ENCODE measurements around the gene ARHGAP24. TPM values are rescaled to one million over a fixed set of nuclear protein-coding genes. Genes with fewer than 3 reads are reported as not detected.
"Not testable (repeated sequence)": the region's sequence is repeated elsewhere in the genome, so short reads cannot be mapped to it uniquely, and the experiment has no call there.

The ARHGAP24 gene
- total RNA-seq, 1 experiment from 2014 or later, result 2.8 TPM

DNA sequence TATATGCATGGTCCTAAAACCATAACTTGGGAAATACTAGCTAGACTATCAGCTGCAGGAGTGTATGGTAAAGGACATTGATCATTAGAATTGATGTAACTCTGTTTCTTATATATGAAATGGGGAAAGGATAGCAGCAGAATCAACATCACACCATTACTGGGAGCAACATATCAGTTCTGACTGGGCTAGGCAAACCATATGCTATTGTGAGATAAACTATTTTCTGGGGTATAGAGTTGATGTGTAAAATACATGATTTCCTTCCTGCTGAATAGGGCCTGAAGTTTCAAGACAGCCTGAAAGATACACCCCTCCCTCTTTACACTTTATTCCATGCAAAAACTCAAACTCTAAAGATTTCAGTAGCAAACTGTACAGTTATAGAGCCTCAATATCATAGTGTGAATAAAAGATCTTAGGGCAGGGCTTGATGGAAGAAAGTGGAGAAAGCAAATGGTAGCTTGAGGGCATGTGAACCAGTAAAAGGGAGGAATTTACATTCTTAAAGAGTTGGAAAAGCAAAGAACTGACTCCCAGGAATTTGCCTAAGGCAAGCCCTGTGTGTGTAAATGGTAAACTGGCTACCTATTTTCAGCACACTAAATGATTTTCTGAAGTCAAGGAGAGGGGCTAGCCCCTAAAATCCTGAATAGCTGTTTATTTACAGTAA is 480.8 kb downstream of the ARHGAP24 start:
- no peak for DNase-seq (ENCODE audit: low read depth)

DNA sequence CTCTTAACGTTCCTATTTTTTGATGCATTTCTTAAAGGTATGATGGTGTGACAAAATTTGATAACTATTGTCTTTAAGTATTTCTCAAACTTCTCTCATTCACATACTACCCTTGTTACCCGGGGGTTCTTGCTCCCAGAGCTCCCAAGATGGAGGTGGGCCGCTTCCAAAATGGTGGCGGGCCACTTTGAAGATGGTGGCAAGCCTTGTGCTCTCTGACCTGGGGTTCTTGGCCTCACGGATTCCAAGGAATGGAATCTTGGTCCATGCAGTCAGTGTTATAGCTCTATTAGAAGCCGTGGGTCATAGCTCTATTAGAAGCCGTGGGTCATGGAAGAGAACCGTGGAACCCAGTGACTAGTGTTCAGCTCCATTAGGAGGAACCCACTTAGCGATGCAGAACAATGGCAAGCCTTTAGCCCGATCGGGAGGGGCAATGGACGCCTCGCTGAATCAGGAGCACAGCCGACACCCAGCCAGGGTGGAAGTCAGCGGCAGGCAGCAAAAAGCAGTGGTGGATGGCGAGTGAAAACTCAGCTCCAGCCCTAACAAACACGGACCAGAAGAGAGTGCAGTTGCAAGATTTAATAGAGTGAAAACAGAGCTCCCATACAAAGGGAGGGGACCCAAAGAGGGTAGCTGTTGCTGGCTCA is 481.5 kb downstream of the ARHGAP24 start:
- DNase-seq (ENCODE audit: low read depth), result no peak

DNA sequence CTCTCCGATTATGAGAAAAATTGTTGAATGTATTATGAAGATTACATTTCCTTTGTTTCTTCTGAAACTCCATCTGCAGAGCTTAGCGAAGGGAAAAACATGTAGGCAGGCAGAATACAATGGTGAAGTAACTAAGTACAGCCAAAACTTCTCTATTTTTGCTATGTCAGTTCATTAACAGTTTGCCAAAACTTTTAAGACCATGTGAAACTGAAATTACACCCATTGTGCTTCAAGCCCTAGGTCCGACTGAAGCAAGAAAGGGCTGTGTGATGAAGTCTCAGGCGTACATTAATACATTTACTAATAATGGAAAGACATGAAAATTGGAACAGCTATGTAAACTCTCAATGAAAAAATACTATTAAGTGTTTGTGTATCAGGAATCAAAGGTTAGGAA is 486.9 kb downstream of the ARHGAP24 start:
- no peak for DNase-seq (ENCODE audit: low read depth)

DNA sequence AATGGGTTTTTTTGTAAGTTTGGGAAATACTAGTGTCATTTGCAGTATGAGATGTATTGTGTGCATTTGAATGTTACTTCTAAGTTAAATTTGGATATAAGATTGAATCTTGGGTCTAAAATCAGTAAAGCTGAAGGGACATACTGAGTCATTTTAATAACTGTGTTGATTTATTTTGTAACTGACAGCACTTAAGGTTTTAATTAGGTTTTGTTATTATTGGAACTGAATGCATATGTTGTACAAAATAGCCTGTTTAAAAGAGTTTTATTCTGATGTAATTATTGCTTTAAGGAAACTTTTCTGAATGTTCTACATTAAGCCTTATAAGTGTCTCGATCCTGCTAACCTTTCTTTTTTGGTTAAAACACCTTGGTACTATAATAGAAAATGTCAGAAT is 488.3 kb downstream of the ARHGAP24 start:
- no peak for DNase-seq (ENCODE audit: low read depth)

DNA sequence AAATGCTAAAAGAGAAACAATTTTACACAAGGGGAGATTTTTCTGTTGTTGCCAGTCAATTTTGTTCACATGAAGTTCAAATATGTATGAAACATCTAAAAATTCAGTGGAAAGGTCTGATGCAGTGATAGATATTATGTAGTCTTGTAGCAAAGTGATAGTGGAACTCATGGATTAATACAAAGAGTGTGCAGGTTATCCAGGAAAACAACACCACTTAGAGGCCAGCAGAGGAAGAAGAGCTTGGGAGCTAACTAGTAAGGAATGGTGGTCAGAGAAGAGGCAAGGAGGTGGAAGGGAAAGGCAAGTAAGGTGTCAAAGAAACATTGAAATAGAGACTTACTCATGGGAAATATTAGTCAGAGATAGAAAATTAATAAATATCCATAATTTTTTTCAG is 489.3 kb downstream of the ARHGAP24 start:
- DNase-seq (ENCODE audit: low read depth), result no peak

DNA sequence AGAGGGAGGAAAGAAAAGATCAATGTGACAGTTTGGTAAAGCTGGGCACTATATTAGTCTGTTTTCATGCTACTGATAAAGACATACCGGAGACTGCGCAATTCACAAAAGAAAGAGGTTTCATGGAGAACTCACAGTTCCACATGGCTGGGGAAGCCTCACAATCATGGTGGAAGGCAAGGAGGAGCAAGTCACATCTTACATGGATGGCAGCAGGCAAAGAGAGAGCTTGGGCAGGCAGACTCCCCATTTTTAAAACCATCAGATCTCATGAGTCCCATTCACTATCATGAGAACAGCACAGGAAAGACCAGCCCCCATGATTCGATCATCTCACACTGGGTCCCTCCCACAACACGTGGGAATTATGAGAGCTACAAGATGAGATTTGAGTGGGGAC is 490.1 kb downstream of the ARHGAP24 start:
- DNase-seq (ENCODE audit: low read depth), result not testable (repeated sequence)

DNA sequence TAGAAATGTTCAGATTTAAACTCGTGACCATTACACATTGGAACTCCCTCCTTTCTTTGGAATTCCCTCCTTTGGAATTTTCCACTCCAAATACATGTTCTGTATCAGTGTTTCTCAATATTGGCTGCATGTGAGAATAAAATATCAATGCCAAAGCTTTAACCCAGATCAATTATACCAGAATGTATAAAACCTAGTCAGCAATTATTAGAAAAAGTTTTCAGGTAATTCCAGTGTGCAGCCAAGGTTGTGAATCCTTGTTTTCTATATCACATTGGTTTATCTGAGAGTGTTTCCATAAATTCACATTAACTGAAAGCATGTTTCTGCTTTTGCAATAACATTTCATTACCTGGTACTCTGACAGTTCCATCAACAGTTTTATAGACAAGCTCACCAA is 490.6 kb downstream of the ARHGAP24 start:
- DNase-seq (ENCODE audit: low read depth), result no peak

DNA sequence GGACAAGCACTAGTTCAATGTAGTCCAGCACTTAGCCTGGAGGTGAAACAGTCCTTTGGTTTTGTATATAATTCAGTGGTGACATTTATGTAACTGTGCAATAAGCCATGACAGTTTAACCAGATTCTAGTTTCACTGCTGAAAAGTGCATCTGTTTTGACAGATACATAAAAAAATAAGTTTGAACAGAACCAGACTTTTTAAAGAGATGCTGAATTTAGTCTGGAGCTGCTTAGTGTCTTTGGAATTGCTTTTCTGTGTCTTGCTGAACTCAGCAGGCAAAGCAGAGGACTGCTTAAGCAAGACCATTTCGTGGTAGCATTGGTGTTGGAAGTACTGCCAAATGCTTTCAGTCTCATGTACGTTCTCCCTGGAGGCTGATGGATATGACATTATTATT is 491.4 kb downstream of the ARHGAP24 start:
- DNase-seq (ENCODE audit: low read depth), result no peak

DNA sequence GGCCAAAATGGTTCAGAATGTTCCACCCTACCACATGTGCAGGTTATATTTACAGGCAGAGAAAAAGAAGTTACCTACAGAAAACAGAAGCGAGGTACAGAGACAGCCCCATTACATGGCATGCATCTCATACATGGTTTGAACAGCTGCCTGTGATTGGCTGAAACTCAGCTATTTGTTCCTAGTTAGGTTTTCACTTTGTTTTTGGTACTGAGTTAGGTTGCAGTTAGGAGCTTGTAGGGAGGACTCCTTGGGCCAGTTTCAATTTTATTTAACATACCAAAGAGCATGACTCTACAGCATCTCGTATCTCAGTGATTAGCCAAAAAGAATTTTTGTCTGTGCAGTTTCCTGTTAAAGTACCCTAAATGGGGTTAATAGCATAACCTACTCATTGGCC is 492.9 kb downstream of the ARHGAP24 start:
- DNase-seq (ENCODE audit: low read depth), result no peak

DNA sequence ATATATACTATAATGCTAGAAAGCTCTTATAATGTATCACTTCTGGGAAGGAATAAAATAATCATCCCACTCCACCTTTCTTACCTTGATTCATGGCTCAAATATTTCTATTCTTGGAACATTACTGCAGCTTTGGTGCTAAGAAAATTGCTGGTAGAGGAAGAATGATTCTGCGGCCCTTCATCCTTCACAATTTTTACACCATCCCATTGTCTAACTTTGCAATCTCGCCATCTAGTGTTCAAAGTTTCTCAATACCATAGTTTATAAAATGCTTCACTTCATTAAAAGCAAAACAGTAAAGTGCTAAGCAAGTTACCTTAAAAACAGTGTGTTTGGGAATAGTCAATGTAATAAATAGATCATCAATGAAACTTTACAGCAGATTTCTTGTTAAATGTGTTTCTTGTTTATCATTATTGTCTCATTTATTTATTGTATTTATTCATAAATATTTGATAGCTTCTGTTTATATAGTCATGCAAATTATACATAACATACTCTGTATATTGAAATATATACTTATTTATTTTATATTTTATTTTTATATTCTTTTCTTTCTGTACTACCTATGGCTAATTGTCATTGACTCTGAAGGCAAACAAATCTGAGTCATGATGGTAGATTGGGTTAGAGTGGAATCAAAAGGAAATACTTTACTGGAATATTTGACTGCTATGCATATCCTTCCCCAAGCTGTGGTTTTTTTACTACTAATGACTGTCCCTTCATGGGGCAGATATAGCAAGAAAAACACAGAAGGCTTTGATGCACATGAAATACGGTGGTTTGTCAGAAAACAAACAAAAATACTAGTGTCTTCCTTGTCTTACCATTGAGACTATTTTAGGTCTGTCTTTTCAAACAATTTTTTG is 494.2 kb downstream of the ARHGAP24 start:
- peak; percentile 13 for DNase-seq (ENCODE audit: low read depth)

DNA sequence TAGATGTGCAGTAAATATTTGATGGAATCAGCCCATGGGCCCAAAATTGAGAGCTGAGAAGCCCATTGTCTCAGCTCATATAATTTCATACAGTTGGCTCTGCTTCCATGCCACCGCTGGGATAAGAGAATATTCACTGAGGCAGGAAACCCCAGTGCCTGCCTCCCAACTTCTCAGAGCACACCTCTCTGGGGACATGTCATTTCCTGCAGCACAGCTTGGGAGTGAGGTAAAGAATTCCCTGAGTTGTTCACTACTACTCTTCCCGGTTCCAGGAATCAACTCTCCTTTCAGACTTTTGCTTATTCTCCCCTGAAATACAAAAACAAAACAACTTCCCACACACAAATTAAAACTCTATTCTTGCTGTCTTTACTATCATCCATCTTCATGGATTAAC is 495.6 kb downstream of the ARHGAP24 start:
- no peak for DNase-seq (ENCODE audit: low read depth)

DNA sequence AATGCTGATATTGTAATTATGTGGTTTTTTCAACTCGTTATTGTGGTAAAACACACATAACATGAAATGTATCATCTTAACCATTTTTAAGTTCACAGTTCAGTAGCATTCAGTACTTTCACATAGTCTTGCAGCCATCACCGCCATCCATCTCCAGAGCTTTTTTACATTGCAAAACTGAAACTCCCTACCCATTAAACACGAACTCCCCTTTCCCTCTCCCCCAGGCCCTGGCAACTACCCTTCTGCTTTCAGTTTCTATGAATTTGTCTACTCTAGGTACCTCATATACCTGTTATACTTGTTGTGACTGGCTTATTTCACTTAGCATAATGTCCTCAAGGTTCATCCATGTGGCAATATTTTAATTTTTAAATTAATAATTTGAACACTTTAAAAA is 504.3 kb downstream of the ARHGAP24 start:
- DNase-seq (ENCODE audit: low read depth), result no peak

DNA sequence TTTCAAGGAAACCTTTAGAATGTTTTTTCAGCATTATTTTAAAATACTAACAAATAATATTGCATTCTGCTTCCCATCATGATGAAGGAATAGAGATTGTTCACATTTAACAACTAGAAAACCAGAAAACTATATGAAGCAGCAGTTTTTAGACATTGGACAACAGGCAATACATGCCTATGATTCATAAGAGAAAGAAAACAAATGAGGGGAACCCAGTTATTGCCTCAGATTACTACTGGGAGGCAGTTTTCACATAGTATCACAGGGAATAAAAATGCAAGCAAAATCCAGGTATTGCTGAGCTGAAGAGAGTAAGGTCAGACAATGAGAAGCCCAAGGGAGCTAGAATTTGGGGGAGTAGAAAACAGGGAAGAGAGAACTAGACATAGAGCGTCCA is 511.3 kb downstream of the ARHGAP24 start:
- DNase-seq (ENCODE audit: low read depth), result no peak

DNA sequence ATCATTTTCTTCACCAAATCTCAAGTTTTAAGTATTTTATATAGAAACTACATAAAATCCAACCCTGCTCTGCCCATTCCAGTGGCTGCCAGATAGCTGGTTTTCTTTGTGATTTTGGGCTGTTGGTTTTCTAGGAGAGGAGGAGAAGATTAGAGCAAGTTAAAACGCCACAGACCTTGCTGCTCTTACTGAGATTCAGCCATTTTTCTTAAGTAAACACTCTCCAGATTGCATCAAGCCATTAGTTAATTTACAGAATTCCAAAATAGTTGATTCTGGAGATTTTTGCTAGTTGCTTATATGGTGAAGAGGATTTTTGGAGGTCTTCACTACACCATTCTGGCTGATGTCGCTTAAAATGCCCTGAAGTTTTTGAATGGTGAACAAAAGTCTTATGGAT is 518.7 kb downstream of the ARHGAP24 start:
- no peak for DNase-seq (ENCODE audit: low read depth)

DNA sequence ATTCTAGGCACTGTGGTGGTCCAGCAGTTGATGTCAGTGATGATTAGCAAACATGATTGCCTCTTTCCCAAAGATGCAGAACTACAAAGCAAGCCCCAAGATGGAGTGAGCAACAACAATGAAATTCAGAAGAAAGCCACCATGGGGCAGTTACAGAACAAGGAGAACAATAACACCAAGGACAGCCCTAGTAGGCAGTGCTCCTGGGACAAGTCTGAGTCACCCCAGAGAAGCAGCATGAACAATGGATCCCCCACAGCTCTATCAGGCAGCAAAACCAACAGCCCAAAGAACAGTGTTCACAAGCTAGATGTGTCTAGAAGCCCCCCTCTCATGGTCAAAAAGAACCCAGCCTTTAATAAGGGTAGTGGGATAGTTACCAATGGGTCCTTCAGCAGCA is 519.6 kb downstream of the ARHGAP24 start:
- no peak for DNase-seq (ENCODE audit: low read depth)

DNA sequence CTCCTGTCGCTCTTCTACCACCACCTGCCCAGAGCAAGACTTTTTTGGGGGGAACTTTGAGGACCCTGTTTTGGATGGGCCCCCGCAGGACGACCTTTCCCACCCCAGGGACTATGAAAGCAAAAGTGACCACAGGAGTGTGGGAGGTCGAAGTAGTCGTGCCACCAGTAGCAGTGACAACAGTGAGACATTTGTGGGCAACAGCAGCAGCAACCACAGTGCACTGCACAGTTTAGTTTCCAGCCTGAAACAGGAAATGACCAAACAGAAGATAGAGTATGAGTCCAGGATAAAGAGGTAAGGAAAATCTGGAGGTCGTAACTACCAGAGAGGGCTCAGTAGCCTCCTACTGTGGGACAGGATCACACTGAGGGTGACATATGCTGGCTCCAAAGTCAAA is 520.4 kb downstream of the ARHGAP24 start:
- DNase-seq (ENCODE audit: low read depth), result no peak

DNA sequence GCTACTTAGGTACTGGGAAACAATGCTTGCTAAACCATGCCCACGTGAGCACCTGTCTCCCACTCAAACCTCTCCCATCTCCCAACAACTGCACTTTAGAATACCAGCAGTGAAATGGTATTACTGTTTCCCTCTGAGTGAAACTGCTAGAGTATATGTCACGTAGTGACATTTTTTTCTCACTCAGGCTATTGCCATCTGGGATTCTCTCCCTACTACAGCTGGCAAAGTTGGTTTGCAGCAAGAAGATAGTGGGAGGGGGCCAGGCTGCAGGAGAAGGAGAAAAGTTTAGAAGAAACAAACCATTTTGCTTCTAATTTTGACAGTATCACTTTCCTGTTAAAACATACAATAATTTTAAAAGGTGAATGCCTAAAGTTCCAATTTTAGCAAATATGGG is 526.6 kb downstream of the ARHGAP24 start:
- DNase-seq (ENCODE audit: low read depth), result no peak

DNA sequence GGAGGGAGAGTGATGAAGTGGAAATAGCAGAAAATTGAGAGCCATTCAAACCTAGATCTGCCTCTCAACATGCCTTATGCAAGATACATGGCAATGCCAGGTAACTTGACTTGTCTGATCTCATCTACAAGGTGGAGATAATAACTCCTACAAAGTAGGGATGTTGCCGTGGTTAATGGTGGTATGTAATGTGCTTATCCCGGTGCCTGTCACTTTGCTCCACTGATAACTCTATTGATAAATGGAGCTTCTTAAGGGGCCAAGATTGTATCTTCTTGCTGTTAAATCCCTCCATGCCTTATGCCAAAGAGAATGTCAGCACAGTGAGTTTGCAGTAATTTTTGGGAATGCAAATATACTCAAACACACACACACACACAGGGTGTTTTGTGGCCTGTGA is 529.1 kb downstream of the ARHGAP24 start:
- DNase-seq (ENCODE audit: low read depth), result no peak

DNA sequence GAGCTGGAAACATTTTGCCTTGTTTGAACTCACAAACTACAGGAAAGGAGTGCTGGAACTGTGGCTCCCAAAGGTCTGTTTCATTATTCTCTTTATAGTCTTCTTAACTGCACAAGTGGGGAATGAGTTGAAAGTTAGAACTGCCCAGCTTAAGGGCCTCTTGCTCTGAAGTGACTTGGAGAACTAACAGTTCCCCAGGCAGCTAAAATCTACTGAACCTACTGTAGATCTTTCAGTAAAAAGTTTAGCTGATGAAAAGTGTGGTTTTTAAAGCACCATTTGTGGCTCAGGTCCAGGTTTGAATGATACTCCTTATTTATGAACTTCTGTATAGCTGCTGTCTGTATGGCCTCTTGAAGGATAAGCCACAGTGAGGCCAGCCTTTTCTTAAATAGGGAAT is 531.1 kb downstream of the ARHGAP24 start:
- no peak for DNase-seq (ENCODE audit: low read depth)

DNA sequence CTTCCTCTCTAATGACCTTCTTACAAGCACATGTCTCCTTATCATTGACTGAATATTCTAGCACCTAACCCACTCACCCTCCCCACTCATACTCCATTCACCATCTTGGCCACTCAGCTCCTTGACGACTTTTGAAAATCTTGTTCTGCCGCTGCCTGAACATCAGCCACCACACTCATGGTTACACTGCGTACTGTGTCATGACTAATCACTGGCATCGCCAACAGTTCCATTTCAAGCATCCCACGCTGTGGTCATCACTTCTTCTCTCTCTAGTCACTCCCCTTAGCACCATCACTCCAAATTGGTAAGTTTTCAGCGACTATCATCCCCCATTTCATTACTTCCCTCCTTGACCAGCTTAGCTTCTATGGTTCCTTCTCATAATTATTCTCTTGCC is 532.1 kb downstream of the ARHGAP24 start:
- no peak for DNase-seq (ENCODE audit: low read depth)

DNA sequence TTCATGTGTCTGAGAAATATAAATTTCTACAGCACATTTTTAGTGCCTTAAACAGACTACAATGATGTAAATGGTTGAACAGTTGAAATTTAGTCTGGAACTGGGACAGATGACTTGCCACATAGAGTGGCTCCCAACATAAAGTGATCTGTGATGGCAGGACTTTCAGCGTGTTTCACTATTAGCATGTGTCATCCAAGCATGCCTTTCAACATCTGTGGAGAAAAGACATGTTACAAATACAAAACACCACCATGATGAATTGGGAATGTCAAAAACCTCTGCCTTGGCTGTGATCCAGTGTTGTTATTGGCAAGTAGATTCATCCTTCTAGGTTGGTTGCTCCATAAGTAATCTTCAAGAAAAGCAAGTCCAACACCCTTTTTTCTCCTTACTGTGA is 536.2 kb downstream of the ARHGAP24 start:
- peak; percentile 49 for DNase-seq (ENCODE audit: low read depth)

DNA sequence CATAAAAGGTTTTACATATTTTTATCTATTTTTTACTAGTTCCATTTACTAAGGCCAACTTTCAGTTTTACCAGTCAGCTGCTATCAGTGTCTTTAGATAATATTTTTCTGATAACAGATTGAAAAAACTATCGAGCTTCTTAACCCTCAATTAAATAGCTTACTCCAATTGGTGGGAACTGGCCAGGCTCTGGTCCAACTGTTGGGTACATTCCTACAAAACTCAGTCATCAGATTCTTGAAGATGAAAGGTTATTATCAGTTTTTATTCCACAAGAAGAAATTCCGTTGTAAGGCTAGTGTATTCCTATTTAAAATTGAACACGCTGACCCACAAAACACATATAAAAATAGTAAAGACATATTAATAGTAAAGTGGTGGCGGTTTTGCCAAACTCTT is 538.7 kb downstream of the ARHGAP24 start:
- peak; percentile 9 for DNase-seq (ENCODE audit: low read depth)

DNA sequence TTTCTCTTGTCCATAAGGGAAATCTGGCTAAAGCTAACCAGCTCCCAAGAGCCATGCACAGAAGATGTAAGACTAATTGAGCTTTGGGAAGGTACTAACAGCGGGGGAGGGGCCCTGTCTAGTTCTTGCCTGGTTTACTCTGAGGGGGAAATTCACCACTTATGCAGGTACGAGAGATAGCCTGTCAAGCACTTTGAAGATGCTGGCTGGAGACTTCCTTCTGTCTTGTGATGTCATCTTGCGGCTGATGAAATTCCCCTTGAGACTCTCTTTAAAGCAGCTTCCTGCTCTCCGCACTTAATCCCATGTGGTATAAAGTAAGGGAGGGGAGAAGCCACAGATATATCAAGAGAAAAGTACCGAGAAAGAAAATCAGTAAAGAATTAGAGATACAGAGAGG is 539.6 kb downstream of the ARHGAP24 start:
- DNase-seq (ENCODE audit: low read depth), result no peak

All from Daoy (cell line).